Measurements from ENCODE around the gene CTNND1.

DNA sequence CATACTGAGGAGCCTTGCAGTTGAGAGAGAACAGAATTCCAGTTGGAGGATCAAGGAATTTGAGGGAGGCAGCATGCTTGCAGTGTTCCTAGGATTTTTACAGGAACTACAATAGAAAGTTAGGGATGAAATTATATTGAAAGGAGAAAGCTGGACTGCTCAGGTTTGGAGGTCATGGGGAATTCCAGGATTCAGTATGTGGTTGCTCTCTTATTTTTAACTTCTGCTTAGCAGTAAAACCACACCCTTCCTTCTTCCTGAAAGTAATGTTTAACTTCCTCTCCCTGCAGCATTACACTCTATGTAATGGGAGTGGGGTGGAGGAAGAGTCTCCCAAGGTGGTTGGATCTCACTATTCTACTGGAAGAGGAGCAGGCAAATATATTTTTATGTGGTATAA, 31.3 kb downstream of the CTNND1 start:
- TF ChIP-seq POLR2AphosphoS5 (IDR thresholded peaks at IDR 0.05; ENCODE audit: low read depth, low read length) (no peak), SIN3A (IDR thresholded peaks at IDR 0.05; ENCODE audit: borderline replicate concordance, insufficient read depth, low read length) (no peak), FOXP2 (optimal IDR thresholded peaks at IDR 0.05; ENCODE audit: borderline replicate concordance, extremely low read depth, extremely low read length, insufficient read depth) (no peak)

Data from PFSK-1 (cell line).